ENCODE data around the gene NPC1L1.
"Not testable (repeated sequence)": the region's sequence is repeated elsewhere in the genome, so short reads cannot be mapped to it uniquely, and the experiment has no call there.

Gene NPC1L1

GRCh38 chr7:44511236-44511635 is 29.9 kb downstream of the NPC1L1 start:
- H3F3A ChIP-seq (ENCODE audit: control insufficient read depth, insufficient read depth), result no peaks in the 10 kb centered on the region
- no peaks in the 10 kb centered on the region for H3K79me2 ChIP-seq (ENCODE audit: control insufficient read depth, low read length)
- no peak overlapping the region for H3K27ac ChIP-seq (ENCODE audit: low read depth, low read length)
- no peak overlapping the region for H3K4me2 ChIP-seq (ENCODE audit: low read length)
- no peaks in the 10 kb centered on the region for H3K9me2 ChIP-seq (replicated peaks; ENCODE audit: control insufficient read depth, low read length)
- no peaks in the 10 kb centered on the region for H4K20me1 ChIP-seq (ENCODE audit: control insufficient read depth, insufficient read depth, low read depth, low read length)
- H3K36me3 ChIP-seq (ENCODE audit: control insufficient read depth, low read length), result no peaks in the 10 kb centered on the region
- no peak overlapping the region for H3K4me3 ChIP-seq (ENCODE audit: low read length)
- no peaks in the 10 kb centered on the region for H3K4me1 ChIP-seq (ENCODE audit: control insufficient read depth, low read length)
- H3K27me3 ChIP-seq (ENCODE audit: control insufficient read depth, low read length), result peaks cover 3% of the 10 kb centered on the region
- TF ChIP-seq CTCF (IDR thresholded peaks at IDR 0.05; ENCODE audit: low read depth, low read length, poor library complexity, severe bottlenecking), result no peak
- TF ChIP-seq EZH2phosphoT487 (IDR thresholded peaks at IDR 0.05; ENCODE audit: borderline replicate concordance, low read length), result no peak
- 0 out of 2 replicates have a peak, but pooled peaks cover 10% of the 10 kb centered on the region for H3K9me3 ChIP-seq (ENCODE audit: control insufficient read depth, insufficient read depth, low read length)

GRCh38 chr7:44508328-44509030 is 32.7 kb downstream of the NPC1L1 start:
- TF ChIP-seq CTCF (IDR thresholded peaks at IDR 0.05; ENCODE audit: low read depth, low read length, poor library complexity, severe bottlenecking) (no peak), EZH2phosphoT487 (IDR thresholded peaks at IDR 0.05; ENCODE audit: borderline replicate concordance, low read length) (no peak)
- H4K20me1 ChIP-seq (ENCODE audit: control insufficient read depth, insufficient read depth, low read depth, low read length), result no peaks in the 10 kb centered on the region

GRCh38 chr7:44506592-44507288 is 34.4 kb downstream of the NPC1L1 start:
- H3K9me2 ChIP-seq (replicated peaks; ENCODE audit: control insufficient read depth, low read length); H3K4me3 ChIP-seq (ENCODE audit: low read length); H3K36me3 ChIP-seq (ENCODE audit: control insufficient read depth, low read length); H3K79me2 ChIP-seq (ENCODE audit: control insufficient read depth, low read length); H3K4me1 ChIP-seq (ENCODE audit: control insufficient read depth, low read length); H3K4me2 ChIP-seq (ENCODE audit: low read length); H3K27ac ChIP-seq (ENCODE audit: low read depth, low read length); H3F3A ChIP-seq (ENCODE audit: control insufficient read depth, insufficient read depth); H4K20me1 ChIP-seq (ENCODE audit: control insufficient read depth, insufficient read depth, low read depth, low read length): not testable (repeated sequence)
- peaks cover 20% of the 10 kb centered on the region; the same call in 1 of the 2 replicates for H3K9me3 ChIP-seq (ENCODE audit: control insufficient read depth, insufficient read depth, low read length)
- H3K27me3 ChIP-seq (ENCODE audit: control insufficient read depth, low read length), result peaks cover 13% of the 10 kb centered on the region

More at GRCh38 chr7:44508328-44509030, 32.7 kb downstream of the NPC1L1 start:
- no peaks in the 10 kb centered on the region for H3K79me2 ChIP-seq (ENCODE audit: control insufficient read depth, low read length)
- no peaks in the 10 kb centered on the region for H3F3A ChIP-seq (ENCODE audit: control insufficient read depth, insufficient read depth)
- H3K9me3 ChIP-seq (ENCODE audit: control insufficient read depth, insufficient read depth, low read length), result peaks cover 20% of the 10 kb centered on the region; the same call in 1 of the 2 replicates
- peaks cover 3% of the 10 kb centered on the region for H3K27me3 ChIP-seq (ENCODE audit: control insufficient read depth, low read length)
- no peaks in the 10 kb centered on the region for H3K36me3 ChIP-seq (ENCODE audit: control insufficient read depth, low read length)
- H3K4me2 ChIP-seq (ENCODE audit: low read length), result no peak overlapping the region
- H3K4me3 ChIP-seq (ENCODE audit: low read length), result no peak overlapping the region
- no peaks in the 10 kb centered on the region for H3K4me1 ChIP-seq (ENCODE audit: control insufficient read depth, low read length)
- H3K9me2 ChIP-seq (replicated peaks; ENCODE audit: control insufficient read depth, low read length), result no peaks in the 10 kb centered on the region
- H3K27ac ChIP-seq (ENCODE audit: low read depth, low read length), result no peak overlapping the region

GRCh38 chr7:44505595-44505994 is 35.5 kb downstream of the NPC1L1 start:
- Histone ChIP-seq H3K4me2 (ENCODE audit: low read length) (no peak overlapping the region), H3K9me3 (ENCODE audit: control insufficient read depth, insufficient read depth, low read length) (peaks cover 20% of the 10 kb centered on the region; the same call in 1 of the 2 replicates)

More at GRCh38 chr7:44505595-44505994, 35.5 kb downstream of the NPC1L1 start:
- Histone ChIP-seq H3K4me1 (ENCODE audit: control insufficient read depth, low read length) (no peaks in the 10 kb centered on the region), H3K36me3 (ENCODE audit: control insufficient read depth, low read length) (no peaks in the 10 kb centered on the region), H3K27me3 (ENCODE audit: control insufficient read depth, low read length) (peaks cover 11% of the 10 kb centered on the region), H3K4me3 (ENCODE audit: low read length) (no peak overlapping the region), H3F3A (ENCODE audit: control insufficient read depth, insufficient read depth) (no peaks in the 10 kb centered on the region), H3K9me2 (replicated peaks; ENCODE audit: control insufficient read depth, low read length) (no peaks in the 10 kb centered on the region), H3K27ac (ENCODE audit: low read depth, low read length) (no peak overlapping the region), H4K20me1 (ENCODE audit: control insufficient read depth, insufficient read depth, low read depth, low read length) (no peaks in the 10 kb centered on the region), H3K79me2 (ENCODE audit: control insufficient read depth, low read length) (no peaks in the 10 kb centered on the region)
- no peak for TF ChIP-seq EZH2phosphoT487 (IDR thresholded peaks at IDR 0.05; ENCODE audit: borderline replicate concordance, low read length)
- TF ChIP-seq CTCF (IDR thresholded peaks at IDR 0.05; ENCODE audit: low read depth, low read length, poor library complexity, severe bottlenecking), result no peak

Measured in DOHH2 (cell line).